ENCODE measurements around the gene ZNF609.

Gene ZNF609

DNA sequence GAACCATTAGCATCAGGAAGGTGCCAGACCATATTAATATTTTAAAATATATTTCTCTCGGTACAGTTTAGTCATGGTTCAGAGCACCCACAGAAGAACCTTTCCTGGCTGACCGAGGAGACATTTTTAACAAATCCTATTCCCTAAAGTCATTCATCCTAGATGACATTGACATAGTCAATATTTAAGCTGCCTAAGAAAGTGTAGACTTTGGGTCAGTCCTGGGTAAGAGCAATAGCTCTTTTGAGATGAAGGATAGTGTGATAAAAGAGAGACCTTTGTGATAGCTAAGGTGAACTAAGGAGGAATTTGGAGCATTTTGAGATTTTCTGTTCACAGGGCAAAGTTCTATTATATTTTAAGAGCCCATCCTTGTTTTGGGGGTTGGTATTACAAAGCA is 47.5 kb downstream of the ZNF609 start:
- Histone ChIP-seq H4K5ac (ENCODE audit: low read length) (no peak overlapping the region), H3K23ac (ENCODE audit: low read length) (no peak overlapping the region), H3K4ac (ENCODE audit: low read depth, low read length) (no peak overlapping the region), H3K79me1 (ENCODE audit: low read length) (peaks cover 11% of the 10 kb centered on the region), H3K9ac (ENCODE audit: low read length) (no peak overlapping the region), H3K27ac (ENCODE audit: low read depth, low read length) (no peak overlapping the region), H3K27me3 (ENCODE audit: insufficient read depth, low read length, poor library complexity) (no peaks in the 10 kb centered on the region), H3K18ac (ENCODE audit: low read length) (no peak overlapping the region), H2BK5ac (ENCODE audit: low read length) (no peak overlapping the region), H3K4me1 (ENCODE audit: control insufficient read depth, low read depth, low read length) (peaks cover 3% of the 10 kb centered on the region), H2BK120ac (ENCODE audit: low read depth, low read length) (no peak overlapping the region), H4K8ac (ENCODE audit: low read depth, low read length) (no peak overlapping the region), H3K36me3 (ENCODE audit: control insufficient read depth, insufficient read depth, low read length) (no peaks in the 10 kb centered on the region), H3K79me2 (ENCODE audit: control insufficient read depth, insufficient read depth, low read length) (peaks cover 17% of the 10 kb centered on the region), H2BK15ac (replicated peaks; ENCODE audit: low read depth) (no peak overlapping the region), H3K56ac (ENCODE audit: low read length) (no peak overlapping the region), H3K4me2 (ENCODE audit: low read length) (no peak overlapping the region), H2AK5ac (ENCODE audit: low read length) (no peak overlapping the region), H3K4me3 (ENCODE audit: low read length) (no peak overlapping the region)
- no CpG with 5 or more reads among the region's 2 CpGs for WGBS (ENCODE audit: extremely low coverage, insufficient coverage, low lambda C conversion rate)
- DNase-seq = no peak

DNA sequence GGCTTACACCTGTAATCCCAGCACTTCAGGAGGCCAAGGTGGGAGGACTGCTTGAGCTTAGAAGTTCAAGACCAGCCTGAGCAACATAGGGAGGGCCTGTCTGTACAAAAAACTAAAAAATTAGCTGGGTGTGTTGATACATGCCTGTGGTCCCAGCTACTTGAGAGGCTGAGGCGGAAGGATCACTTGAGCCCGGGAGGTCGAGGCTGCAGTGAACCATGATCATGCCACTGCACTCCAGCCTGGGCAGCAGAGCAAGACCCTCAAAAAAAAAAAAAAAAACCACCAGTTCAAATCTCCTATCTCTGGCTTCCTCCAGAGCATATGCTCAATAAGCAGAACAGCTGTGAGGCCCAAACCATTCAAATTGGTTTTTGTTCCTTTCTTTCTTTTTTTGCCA is 53.4 kb downstream of the ZNF609 start:
- no peak overlapping the region for H3K4ac ChIP-seq (ENCODE audit: low read depth, low read length)
- H3K4me3 ChIP-seq (ENCODE audit: low read length) = no peak overlapping the region
- WGBS (ENCODE audit: extremely low coverage, insufficient coverage, low lambda C conversion rate) = no CpG with 5 or more reads among the region's 3 CpGs
- H3K36me3 ChIP-seq (ENCODE audit: control insufficient read depth, insufficient read depth, low read length) = no peaks in the 10 kb centered on the region
- no peak overlapping the region for H3K9ac ChIP-seq (ENCODE audit: low read length)
- no peak overlapping the region for H4K8ac ChIP-seq (ENCODE audit: low read depth, low read length)
- H3K79me2 ChIP-seq (ENCODE audit: control insufficient read depth, insufficient read depth, low read length) = peaks cover 25% of the 10 kb centered on the region
- no peak overlapping the region for H2BK120ac ChIP-seq (ENCODE audit: low read depth, low read length)
- no peak overlapping the region for H3K23ac ChIP-seq (ENCODE audit: low read length)
- no peak overlapping the region for H3K4me2 ChIP-seq (ENCODE audit: low read length)
- no peak for DNase-seq
- no peak overlapping the region for H4K5ac ChIP-seq (ENCODE audit: low read length)
- H3K4me1 ChIP-seq (ENCODE audit: control insufficient read depth, low read depth, low read length) = peaks cover 2% of the 10 kb centered on the region
- H3K27me3 ChIP-seq (ENCODE audit: insufficient read depth, low read length, poor library complexity) = no peaks in the 10 kb centered on the region
- no peak overlapping the region for H3K27ac ChIP-seq (ENCODE audit: low read depth, low read length)
- H3K79me1 ChIP-seq (ENCODE audit: low read length) = peaks cover 12% of the 10 kb centered on the region
- no peak overlapping the region for H2BK5ac ChIP-seq (ENCODE audit: low read length)
- H3K18ac ChIP-seq (ENCODE audit: low read length) = no peak overlapping the region
- no peak overlapping the region for H3K56ac ChIP-seq (ENCODE audit: low read length)
- H2AK5ac ChIP-seq (ENCODE audit: low read length) = no peak overlapping the region
- no peak overlapping the region for H2BK15ac ChIP-seq (replicated peaks; ENCODE audit: low read depth)

DNA sequence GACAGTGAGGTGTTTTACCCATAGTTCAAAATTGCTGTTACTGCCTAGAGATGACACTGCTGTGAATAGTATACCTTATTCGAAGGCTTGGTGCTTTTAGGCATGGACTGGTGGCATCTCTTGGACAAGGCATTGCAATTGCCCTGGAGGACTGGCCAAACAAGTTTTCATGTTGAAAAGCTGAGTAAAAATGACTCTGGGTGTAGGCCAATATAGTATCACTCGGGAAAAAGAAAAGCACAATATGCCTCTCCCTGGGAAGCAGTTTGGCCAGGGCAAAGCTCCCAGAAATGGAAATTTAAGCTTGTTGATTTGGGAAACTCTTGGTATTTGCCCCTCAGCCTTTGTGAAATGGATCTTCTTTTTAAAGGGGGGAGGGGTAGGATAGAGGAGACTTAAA is 54.8 kb downstream of the ZNF609 start:
- H2BK120ac ChIP-seq (ENCODE audit: low read depth, low read length) = no peak overlapping the region
- H3K36me3 ChIP-seq (ENCODE audit: control insufficient read depth, insufficient read depth, low read length) = no peaks in the 10 kb centered on the region
- H3K27me3 ChIP-seq (ENCODE audit: insufficient read depth, low read length, poor library complexity) = no peaks in the 10 kb centered on the region
- no peak overlapping the region for H4K5ac ChIP-seq (ENCODE audit: low read length)
- no peak overlapping the region for H3K56ac ChIP-seq (ENCODE audit: low read length)
- no peak overlapping the region for H3K4ac ChIP-seq (ENCODE audit: low read depth, low read length)
- no peak overlapping the region for H3K9ac ChIP-seq (ENCODE audit: low read length)
- peaks cover 29% of the 10 kb centered on the region for H3K79me2 ChIP-seq (ENCODE audit: control insufficient read depth, insufficient read depth, low read length)
- H3K79me1 ChIP-seq (ENCODE audit: low read length) = peaks cover 14% of the 10 kb centered on the region
- WGBS (ENCODE audit: extremely low coverage, insufficient coverage, low lambda C conversion rate) = no CpG with 5 or more reads among the region's 2 CpGs
- H3K27ac ChIP-seq (ENCODE audit: low read depth, low read length) = no peak overlapping the region
- peaks cover 2% of the 10 kb centered on the region for H3K4me1 ChIP-seq (ENCODE audit: control insufficient read depth, low read depth, low read length)
- no peak overlapping the region for H3K18ac ChIP-seq (ENCODE audit: low read length)
- no peak for DNase-seq
- no peak overlapping the region for H3K4me2 ChIP-seq (ENCODE audit: low read length)
- no peak overlapping the region for H3K4me3 ChIP-seq (ENCODE audit: low read length)
- H3K23ac ChIP-seq (ENCODE audit: low read length) = peak overlapping the region; percentile 30
- no peak overlapping the region for H2BK15ac ChIP-seq (replicated peaks; ENCODE audit: low read depth)
- no peak overlapping the region for H4K8ac ChIP-seq (ENCODE audit: low read depth, low read length)
- no peak overlapping the region for H2AK5ac ChIP-seq (ENCODE audit: low read length)
- H2BK5ac ChIP-seq (ENCODE audit: low read length) = no peak overlapping the region

DNA sequence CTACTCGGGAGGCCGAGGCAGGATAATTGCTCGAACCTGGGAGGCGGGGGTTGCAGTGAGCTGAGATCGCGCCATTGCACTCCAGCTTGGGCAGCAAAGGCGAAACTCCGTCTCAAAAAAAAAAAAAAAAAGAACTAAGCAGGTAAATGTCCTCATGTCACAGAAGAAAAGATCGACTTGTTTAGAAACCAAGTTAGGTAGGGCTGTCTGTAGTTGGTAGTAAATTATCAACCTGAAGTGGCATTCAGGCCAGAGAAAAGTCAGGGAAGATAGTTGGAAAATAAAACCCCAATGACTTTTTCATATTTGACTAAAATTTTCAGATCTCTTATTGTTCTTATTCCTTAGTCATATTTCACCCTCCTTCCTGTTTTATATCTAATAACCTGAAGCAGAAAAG is 55.4 kb downstream of the ZNF609 start:
- H3K56ac ChIP-seq (ENCODE audit: low read length) = no peak overlapping the region
- WGBS (ENCODE audit: extremely low coverage, insufficient coverage, low lambda C conversion rate) = no CpG with 5 or more reads among the region's 9 CpGs
- no peak overlapping the region for H4K8ac ChIP-seq (ENCODE audit: low read depth, low read length)

DNA sequence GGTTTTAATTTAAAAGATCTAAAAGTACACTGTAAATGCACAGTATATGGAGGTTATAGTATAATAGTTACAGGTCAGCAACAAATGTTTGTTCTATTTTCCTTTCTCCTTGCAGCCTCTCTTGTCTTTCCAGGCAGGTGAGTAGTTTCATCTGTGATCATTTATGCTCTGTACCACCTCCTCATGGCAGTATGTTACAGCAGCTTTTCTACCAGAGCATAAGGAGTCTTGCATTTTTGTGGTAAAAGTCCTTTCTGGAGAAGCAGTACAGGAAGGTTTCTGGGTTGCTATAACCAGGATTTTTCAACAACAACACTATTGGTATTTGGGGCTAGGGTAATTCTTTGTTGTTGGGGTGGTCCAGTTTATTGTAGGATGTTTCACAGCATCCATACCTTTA is 59.5 kb downstream of the ZNF609 start:
- Histone ChIP-seq H3K27me3 (ENCODE audit: insufficient read depth, low read length, poor library complexity) (no peaks in the 10 kb centered on the region), H3K4me3 (ENCODE audit: low read length) (no peak overlapping the region), H3K18ac (ENCODE audit: low read length) (no peak overlapping the region), H2BK120ac (ENCODE audit: low read depth, low read length) (no peak overlapping the region), H4K8ac (ENCODE audit: low read depth, low read length) (no peak overlapping the region), H3K27ac (ENCODE audit: low read depth, low read length) (no peak overlapping the region), H2BK5ac (ENCODE audit: low read length) (no peak overlapping the region), H3K79me2 (ENCODE audit: control insufficient read depth, insufficient read depth, low read length) (peaks cover 41% of the 10 kb centered on the region), H3K79me1 (ENCODE audit: low read length) (peaks cover 21% of the 10 kb centered on the region), H3K9ac (ENCODE audit: low read length) (no peak overlapping the region), H3K4me2 (ENCODE audit: low read length) (no peak overlapping the region), H3K4ac (ENCODE audit: low read depth, low read length) (no peak overlapping the region), H2BK15ac (replicated peaks; ENCODE audit: low read depth) (no peak overlapping the region), H3K4me1 (ENCODE audit: control insufficient read depth, low read depth, low read length) (peaks cover 12% of the 10 kb centered on the region), H3K36me3 (ENCODE audit: control insufficient read depth, insufficient read depth, low read length) (no peaks in the 10 kb centered on the region), H3K56ac (ENCODE audit: low read length) (no peak overlapping the region), H3K23ac (ENCODE audit: low read length) (no peak overlapping the region), H2AK5ac (ENCODE audit: low read length) (no peak overlapping the region), H4K5ac (ENCODE audit: low read length) (no peak overlapping the region)
- peak; percentile 40 for DNase-seq

More for the DNA sequence above, 55.4 kb downstream of the ZNF609 start:
- Histone ChIP-seq H3K4me3 (ENCODE audit: low read length) (no peak overlapping the region), H3K4me2 (ENCODE audit: low read length) (no peak overlapping the region), H2AK5ac (ENCODE audit: low read length) (no peak overlapping the region), H3K79me1 (ENCODE audit: low read length) (peaks cover 15% of the 10 kb centered on the region), H3K23ac (ENCODE audit: low read length) (no peak overlapping the region), H2BK5ac (ENCODE audit: low read length) (no peak overlapping the region), H4K5ac (ENCODE audit: low read length) (no peak overlapping the region), H3K27ac (ENCODE audit: low read depth, low read length) (no peak overlapping the region), H3K18ac (ENCODE audit: low read length) (no peak overlapping the region), H3K9ac (ENCODE audit: low read length) (no peak overlapping the region), H2BK15ac (replicated peaks; ENCODE audit: low read depth) (no peak overlapping the region), H3K4me1 (ENCODE audit: control insufficient read depth, low read depth, low read length) (peaks cover 2% of the 10 kb centered on the region), H3K79me2 (ENCODE audit: control insufficient read depth, insufficient read depth, low read length) (peaks cover 28% of the 10 kb centered on the region), H2BK120ac (ENCODE audit: low read depth, low read length) (no peak overlapping the region), H3K27me3 (ENCODE audit: insufficient read depth, low read length, poor library complexity) (no peaks in the 10 kb centered on the region), H3K4ac (ENCODE audit: low read depth, low read length) (no peak overlapping the region), H3K36me3 (ENCODE audit: control insufficient read depth, insufficient read depth, low read length) (no peaks in the 10 kb centered on the region)
- no peak for DNase-seq

DNA sequence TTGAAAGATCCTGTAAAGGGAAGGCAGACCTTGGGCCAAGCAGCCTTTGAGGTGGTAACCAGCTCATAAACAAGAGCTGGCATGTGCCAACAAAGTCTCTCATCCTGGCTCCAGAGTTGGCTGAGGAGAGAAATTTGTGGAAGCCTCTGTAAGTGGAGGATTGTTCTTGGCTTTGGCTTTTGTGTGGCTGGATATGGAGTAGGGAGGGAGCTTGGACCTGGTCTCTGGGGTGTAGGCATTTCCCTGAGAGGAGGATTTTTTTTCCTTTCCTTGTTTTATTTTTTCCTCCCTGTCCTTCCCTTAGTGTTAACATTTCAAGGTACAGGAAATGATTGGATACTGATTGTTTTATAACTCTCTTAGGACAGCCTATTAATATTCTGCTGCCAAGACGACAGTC is 60.8 kb downstream of the ZNF609 start:
- WGBS (ENCODE audit: extremely low coverage, insufficient coverage, low lambda C conversion rate) = no CpG with 5 or more reads among the region's 1 CpG
- Histone ChIP-seq H3K79me1 (ENCODE audit: low read length) (peaks cover 19% of the 10 kb centered on the region), H3K4ac (ENCODE audit: low read depth, low read length) (no peak overlapping the region), H3K4me2 (ENCODE audit: low read length) (no peak overlapping the region), H4K5ac (ENCODE audit: low read length) (no peak overlapping the region), H3K23ac (ENCODE audit: low read length) (no peak overlapping the region), H3K27me3 (ENCODE audit: insufficient read depth, low read length, poor library complexity) (no peaks in the 10 kb centered on the region), H3K36me3 (ENCODE audit: control insufficient read depth, insufficient read depth, low read length) (no peaks in the 10 kb centered on the region), H3K56ac (ENCODE audit: low read length) (no peak overlapping the region), H3K9ac (ENCODE audit: low read length) (no peak overlapping the region), H3K4me1 (ENCODE audit: control insufficient read depth, low read depth, low read length) (peaks cover 10% of the 10 kb centered on the region), H2BK5ac (ENCODE audit: low read length) (no peak overlapping the region), H2AK5ac (ENCODE audit: low read length) (no peak overlapping the region), H3K4me3 (ENCODE audit: low read length) (no peak overlapping the region), H3K18ac (ENCODE audit: low read length) (no peak overlapping the region), H3K79me2 (ENCODE audit: control insufficient read depth, insufficient read depth, low read length) (peaks cover 39% of the 10 kb centered on the region), H2BK15ac (replicated peaks; ENCODE audit: low read depth) (no peak overlapping the region), H2BK120ac (ENCODE audit: low read depth, low read length) (no peak overlapping the region), H4K8ac (ENCODE audit: low read depth, low read length) (no peak overlapping the region), H3K27ac (ENCODE audit: low read depth, low read length) (no peak overlapping the region)
- no peak for DNase-seq

Data from mesendoderm (in vitro differentiated cells).